Fibroblast of the aortic adventitia (primary cell): Measurements from ENCODE around the gene ACYP2. TPM values are rescaled to one million over a fixed set of nuclear protein-coding genes. Genes with fewer than 3 reads are reported as not detected.
"Not testable (repeated sequence)": the region's sequence is repeated elsewhere in the genome, so short reads cannot be mapped to it uniquely, and the experiment has no call there.

Experiments
- DNase-seq: peaks from one replicate; pipeline ENCODE4 v3.0.0-alpha.2; 2010; ENCODE audit warnings: low read depth
- H3K4me3 ChIP-seq: 2 replicates; pipeline ENCODE4 v1.5.1; 2011; ENCODE audit warnings: low read depth, mild to moderate bottlenecking, control low read depth, low read length, moderate library complexity
- CTCF ChIP-seq: IDR thresholded peaks from 2 replicates; pipeline ENCODE4 v1.5.1; 2011; ENCODE audit warnings: mild to moderate bottlenecking, low read length, control low read depth, inconsistent platforms; ENCODE audit not compliant: insufficient read depth
- total RNA-seq: library from RNA; depleted of rRNA; stranded (reverse); fragments of >200 nt; gene quantifications from 2 replicates; pipeline ENCODE4 v1.2.3, GENCODE V29; 2012; ENCODE audit warnings: low replicate concordance

Gene ACYP2
- total RNA-seq, 1 donor, result 11.5 TPM

GRCh38 chr2:54262015-54262765 is 146.8 kb downstream of the ACYP2 start:
- DNase-seq, result peak; percentile 25
- no peak for TF ChIP-seq CTCF
- no peak overlapping the region for H3K4me3 ChIP-seq

- H3K4me3 ChIP-seq, DNase-seq: not testable (repeated sequence)
Observed at GRCh38 chr2:54265081-54265480, 149.7 kb downstream of the ACYP2 start.

GRCh38 chr2:54267577-54267976 is 152.2 kb downstream of the ACYP2 start:
- TF ChIP-seq CTCF, result no peak
- DNase-seq, result no peak
- H3K4me3 ChIP-seq, result no peak overlapping the region

- DNase-seq, result no peak
- no peak overlapping the region for H3K4me3 ChIP-seq
Observed at GRCh38 chr2:54271189-54271588, 155.8 kb downstream of the ACYP2 start.

GRCh38 chr2:54271843-54272627 is 156.6 kb downstream of the ACYP2 start:
- no peak overlapping the region for H3K4me3 ChIP-seq
- no peak for TF ChIP-seq CTCF
- no peak for DNase-seq

More at GRCh38 chr2:54271189-54271588, 155.8 kb downstream of the ACYP2 start:
- TF ChIP-seq CTCF, result no peak

GRCh38 chr2:54274781-54275242 is 159.4 kb downstream of the ACYP2 start:
- H3K4me3 ChIP-seq, result no peak overlapping the region
- no peak for TF ChIP-seq CTCF
- peak; percentile 91 for DNase-seq

GRCh38 chr2:54275541-54275940 is 160.1 kb downstream of the ACYP2 start:
- no peak for TF ChIP-seq CTCF
- DNase-seq, result no peak
- no peak overlapping the region for H3K4me3 ChIP-seq
